ELR (cell line): ENCODE data around the gene CORO1C.

ENCODE experiments used
- DNase-seq: peaks from one replicate; pipeline ENCODE4 v3.0.0-alpha.2; 2015; ENCODE audit warnings: low read depth

Gene CORO1C

GRCh38 chr12:108647585-108648287, 83.6 kb downstream of the CORO1C start:
- no peak for DNase-seq

GRCh38 chr12:108646600-108647579, 84.4 kb downstream of the CORO1C start:
- no peak for DNase-seq

GRCh38 chr12:108645686-108646599, 85.4 kb downstream of the CORO1C start:
- no peak for DNase-seq

GRCh38 chr12:108644811-108645120, 86.6 kb downstream of the CORO1C start:
- no peak for DNase-seq

GRCh38 chr12:108643941-108644810, 87.1 kb downstream of the CORO1C start:
- no peak for DNase-seq

- DNase-seq, result no peak
Measured at GRCh38 chr12:108642899-108643654, 88.2 kb downstream of the CORO1C start.

- DNase-seq, result no peak
Measured at GRCh38 chr12:108642269-108642870, 88.9 kb downstream of the CORO1C start.

GRCh38 chr12:108641446-108642268, 89.7 kb downstream of the CORO1C start:
- DNase-seq, result no peak

- peak; percentile 53 for DNase-seq
Measured at GRCh38 chr12:108640802-108641445, 90.4 kb downstream of the CORO1C start.

GRCh38 chr12:108638997-108639822, 92.1 kb downstream of the CORO1C start:
- no peak for DNase-seq

- DNase-seq, result no peak
Measured at GRCh38 chr12:108638141-108638827, 93.0 kb downstream of the CORO1C start.

- no peak for DNase-seq
Measured at GRCh38 chr12:108637222-108637971, 93.9 kb downstream of the CORO1C start.

- DNase-seq, result no peak
Measured at GRCh38 chr12:108635997-108636808, 95.1 kb downstream of the CORO1C start.

GRCh38 chr12:108635201-108635996, 95.9 kb downstream of the CORO1C start:
- DNase-seq, result no peak

- no peak for DNase-seq
Measured at GRCh38 chr12:108634341-108634751, 97.0 kb downstream of the CORO1C start.
